ENCODE measurements around the gene NLRC5.
"Not testable (repeated sequence)": the region's sequence is repeated elsewhere in the genome, so short reads cannot be mapped to it uniquely, and the experiment has no call there.

Gene NLRC5

DNA sequence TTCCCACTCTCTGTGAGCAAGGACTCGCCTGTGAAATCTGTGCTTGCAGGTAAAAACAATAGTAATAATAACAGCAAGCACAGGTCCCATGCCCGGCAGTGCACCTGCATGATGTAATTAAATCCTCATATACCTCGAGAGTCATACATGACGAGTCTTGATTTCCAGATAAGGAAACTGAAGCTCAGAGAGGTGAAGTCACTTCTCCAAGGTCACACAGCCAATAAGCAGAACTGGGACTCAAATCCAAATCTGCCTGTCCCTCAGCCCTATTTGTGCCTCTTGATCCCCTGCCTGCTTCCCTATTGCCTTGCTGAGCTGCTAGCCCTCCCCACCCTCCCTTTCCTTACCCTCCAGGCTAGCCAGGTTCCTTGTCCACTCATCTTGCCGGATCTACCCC lies 65.0 kb downstream of the NLRC5 start:
- DNase-seq = no peak

DNA sequence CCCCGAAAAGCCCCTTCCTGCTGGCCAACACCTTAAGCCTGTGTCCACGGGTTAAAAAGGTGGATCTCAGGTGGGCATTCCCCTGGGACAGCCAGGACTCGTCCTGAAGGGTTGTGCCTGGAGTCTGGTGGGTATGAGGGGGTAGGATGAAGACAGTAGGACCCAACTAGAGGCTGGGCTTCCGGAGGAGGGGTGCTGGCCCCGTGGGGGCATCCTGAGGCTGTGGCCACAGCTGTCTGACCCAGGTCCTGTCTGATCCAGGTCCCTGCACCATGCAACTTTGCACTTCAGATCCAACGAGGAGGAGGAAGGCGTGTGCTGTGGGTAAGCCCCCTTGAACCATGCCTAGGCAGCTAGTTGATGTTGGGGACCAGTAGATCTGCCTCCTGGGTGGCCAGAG lies 65.4 kb downstream of the NLRC5 start:
- no peak for DNase-seq

- DNase-seq = no peak
Observed at GRCh38 chr16:57055671-57056070, 66.3 kb downstream of the NLRC5 start.

DNA sequence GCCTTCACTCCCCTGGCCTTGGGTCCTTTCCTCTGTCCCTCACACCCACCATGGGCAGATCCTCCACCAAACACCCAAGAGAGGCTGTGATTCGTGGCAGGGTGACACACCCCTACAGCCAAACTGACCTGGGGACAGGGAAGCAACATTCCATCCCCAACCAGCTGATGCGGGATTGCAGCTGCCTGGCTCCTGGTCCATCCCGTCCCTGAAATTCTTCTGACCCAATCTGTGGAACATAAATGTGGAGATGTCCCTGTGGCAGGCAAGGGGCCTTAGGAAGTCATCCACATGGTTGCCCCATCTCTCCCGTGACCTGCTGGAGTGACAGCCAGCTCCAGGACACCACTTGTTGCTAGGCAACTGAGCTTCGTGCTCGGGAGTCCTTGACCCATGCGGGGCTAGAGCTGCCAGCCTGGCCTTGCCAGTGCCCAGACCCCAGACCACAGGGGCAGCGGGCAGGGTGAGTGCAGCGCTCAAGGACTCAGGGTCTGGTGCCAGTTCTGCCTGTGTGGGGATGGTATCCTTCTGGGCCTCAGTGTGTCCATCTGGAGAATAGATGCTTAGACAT lies 69.0 kb downstream of the NLRC5 start:
- DNase-seq = no peak

GRCh38 chr16:57060323-57061083 lies 71.1 kb downstream of the NLRC5 start:
- no peak for DNase-seq

GRCh38 chr16:57061084-57061905 lies 71.9 kb downstream of the NLRC5 start:
- no peak for DNase-seq

DNA sequence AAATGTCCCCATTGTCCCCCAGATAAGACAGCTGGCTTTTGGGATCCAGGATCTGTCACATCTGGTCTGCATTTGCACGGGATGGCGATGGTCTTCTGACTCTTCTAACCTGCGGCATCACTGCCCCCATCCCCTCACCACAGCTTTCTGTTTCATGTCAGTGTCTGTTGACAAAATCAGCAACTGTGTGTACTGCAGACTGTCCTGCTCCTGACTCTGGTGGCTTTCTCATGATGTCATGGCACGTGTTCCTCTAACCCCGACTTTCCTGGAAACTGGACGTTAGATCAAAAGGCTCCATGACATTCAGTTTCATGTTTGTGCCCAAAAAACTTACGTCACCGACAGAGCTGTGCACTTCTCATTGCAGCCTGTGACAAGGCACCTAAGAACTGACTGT lies 73.0 kb downstream of the NLRC5 start:
- no peak for DNase-seq

- DNase-seq = not testable (repeated sequence)
Observed at GRCh38 chr16:57063189-57063588, 73.8 kb downstream of the NLRC5 start.

GRCh38 chr16:57064995-57065394 lies 75.6 kb downstream of the NLRC5 start:
- no peak for DNase-seq

GRCh38 chr16:57066625-57067024 lies 77.3 kb downstream of the NLRC5 start:
- DNase-seq = no peak

DNA sequence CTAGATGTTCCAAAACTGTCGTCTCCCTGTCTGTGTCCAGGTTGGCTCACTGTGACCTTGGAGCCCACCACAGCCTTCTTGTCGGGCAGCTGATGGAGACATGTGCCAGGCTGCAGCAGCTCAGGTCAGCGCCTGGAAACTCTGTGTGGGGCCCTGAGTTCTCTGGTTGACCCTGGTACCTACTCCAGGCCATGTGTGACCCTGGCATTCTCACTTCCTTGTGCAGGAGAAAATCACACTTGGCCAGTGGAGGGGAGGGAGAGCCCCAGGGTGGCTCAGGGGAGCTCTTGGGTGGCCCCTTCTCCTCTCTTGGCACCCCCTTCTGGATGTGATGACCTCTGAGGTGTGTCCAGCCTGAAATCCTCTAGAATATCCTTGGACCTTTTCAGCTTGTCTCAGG lies 78.0 kb downstream of the NLRC5 start:
- DNase-seq = no peak

- DNase-seq = no peak
Observed at GRCh38 chr16:57069053-57069452, 79.7 kb downstream of the NLRC5 start.

DNA sequence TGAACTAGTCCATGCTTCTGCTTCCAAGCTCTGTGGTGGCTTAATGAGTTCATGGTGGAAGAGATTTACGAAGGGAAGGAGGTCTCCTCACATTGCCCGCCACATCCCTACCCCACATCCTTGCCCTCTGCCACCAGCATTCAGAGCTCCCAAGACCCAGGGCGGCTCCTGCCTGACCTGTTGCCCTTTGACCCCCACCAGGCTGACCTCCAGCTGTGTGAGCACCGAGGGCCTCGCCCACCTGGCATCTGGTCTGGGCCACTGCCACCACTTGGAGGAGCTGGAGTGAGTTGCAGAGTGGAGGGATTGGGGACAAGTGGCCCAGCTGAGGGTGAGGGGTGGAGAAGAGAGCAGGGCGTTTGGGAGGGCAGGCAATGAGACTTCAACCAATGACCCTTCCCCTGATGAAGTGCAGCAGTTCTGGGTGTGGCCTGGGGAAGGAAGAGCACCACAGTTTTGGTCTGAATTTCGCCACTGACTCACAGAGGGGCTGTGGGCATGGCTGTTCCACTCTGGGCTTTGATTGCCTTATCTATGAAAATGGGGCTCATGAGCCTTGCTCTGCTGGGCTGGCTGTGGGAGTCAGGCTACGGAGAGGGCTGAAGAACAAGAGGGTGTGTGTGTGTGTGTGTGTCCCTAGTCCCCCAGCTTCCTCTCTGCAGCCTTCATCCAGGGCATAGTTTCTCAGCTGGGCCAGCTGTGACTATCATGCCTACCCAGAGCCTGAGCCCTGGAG lies 80.4 kb downstream of the NLRC5 start:
- DNase-seq = no peak

DNA sequence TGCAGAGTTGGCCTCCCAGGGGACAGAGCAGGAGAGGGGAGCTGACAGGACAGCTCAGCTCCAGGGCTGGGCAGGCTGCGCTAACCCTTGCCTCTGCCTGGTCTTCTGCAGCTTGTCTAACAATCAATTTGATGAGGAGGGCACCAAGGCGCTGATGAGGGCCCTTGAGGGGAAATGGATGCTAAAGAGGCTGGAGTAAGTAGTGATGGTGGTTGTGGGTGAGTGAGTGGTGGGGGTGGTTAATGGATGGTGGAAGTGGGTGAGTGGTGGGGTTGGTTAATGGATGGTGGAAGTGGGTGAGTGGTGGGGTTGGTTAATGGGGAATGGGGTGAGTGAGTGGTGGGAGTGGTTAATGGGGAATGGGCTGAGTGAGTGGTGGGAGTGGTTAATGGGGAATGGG lies 81.1 kb downstream of the NLRC5 start:
- no peak for DNase-seq

DNA sequence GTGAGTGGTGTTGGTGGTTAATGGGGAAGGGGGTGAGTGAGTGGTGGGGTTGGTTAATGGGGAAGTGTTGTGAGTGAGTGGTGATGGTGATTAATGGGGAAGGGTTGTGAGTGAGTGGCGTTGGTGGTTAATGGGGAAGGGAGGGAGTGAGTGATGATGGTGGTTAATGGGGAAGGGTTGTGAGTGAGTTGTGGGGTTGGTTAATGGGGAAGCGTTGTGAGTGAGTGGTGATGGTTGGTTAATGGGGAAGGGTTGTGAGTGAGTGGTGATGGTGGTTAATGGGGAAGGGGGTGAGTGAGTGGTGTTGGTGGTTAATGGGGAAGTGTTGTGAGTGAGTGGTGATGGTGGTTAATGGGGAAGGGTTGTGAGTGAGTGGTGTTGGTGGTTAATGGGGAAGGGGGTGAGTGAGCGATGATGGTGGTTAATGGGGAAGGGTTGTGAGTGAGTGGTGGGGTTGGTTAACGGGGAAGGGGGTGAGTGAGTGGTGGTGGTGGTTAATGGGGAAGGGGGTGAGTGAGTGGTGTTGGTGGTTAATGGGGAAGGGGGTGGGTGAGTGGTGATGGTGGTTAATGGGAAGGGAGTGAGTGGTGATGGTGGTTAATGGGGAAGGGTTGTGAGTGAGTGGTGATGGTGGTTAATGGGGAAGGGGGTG lies 81.8 kb downstream of the NLRC5 start:
- DNase-seq = not testable (repeated sequence)

DNA sequence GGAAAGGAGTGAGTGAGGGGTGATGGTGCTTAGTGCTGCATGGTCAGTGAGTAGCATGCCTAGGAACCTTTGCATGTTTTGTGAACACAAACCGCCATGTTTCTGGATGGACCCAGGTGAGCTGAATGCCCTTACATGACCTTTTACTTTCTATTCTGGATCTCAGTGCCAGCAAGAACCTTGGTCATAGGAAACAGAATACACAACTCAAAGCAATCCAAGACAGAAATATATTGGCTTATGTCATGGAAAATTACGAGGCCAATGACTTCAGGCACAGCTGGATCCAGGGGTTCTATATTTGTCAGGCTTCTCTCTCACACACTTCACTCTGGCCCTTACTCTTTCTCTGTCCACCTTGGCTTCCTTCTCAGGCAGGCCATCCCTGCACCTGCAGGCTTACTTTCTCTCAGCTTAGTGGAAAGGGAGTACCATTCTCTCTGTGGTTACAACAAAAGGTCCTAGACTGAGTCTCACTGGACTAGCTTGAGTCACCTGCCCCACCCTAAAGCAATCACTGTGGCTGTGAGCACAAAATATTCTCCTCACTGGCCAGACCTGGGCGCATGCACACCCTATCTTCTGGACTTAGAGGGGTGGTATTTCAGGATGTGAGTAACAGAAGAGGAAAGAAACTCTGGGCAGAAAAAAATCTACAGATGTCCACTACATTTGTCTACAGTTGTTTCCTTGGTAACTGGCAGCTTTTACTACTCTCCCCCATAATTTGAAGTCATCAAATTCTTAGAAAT lies 82.7 kb downstream of the NLRC5 start:
- DNase-seq = no peak

GRCh38 chr16:57072616-57073275 lies 83.4 kb downstream of the NLRC5 start:
- no peak for DNase-seq

DNA sequence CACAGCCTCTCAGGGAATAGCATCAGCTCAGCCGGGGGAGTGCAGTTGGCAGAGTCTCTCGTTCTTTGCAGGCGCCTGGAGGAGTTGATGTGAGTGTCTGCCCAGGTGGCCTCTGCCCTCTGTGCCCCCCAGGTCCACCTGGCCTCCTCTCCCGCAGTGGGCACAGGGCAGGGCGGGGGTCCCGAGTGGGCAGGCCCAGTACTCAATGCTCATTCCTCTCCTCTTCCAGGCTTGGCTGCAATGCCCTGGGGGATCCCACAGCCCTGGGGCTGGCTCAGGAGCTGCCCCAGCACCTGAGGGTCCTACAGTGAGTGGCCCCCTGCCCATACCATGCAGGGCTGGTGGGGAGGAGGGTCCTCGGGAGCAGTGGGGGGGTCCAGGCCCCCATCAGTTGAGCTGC lies 88.4 kb downstream of the NLRC5 start:
- DNase-seq = no peak

GRCh38 chr16:57081744-57082143 lies 92.4 kb downstream of the NLRC5 start:
- no peak for DNase-seq

- DNase-seq = no peak
Observed at GRCh38 chr16:57082664-57083063, 93.3 kb downstream of the NLRC5 start.

DNA sequence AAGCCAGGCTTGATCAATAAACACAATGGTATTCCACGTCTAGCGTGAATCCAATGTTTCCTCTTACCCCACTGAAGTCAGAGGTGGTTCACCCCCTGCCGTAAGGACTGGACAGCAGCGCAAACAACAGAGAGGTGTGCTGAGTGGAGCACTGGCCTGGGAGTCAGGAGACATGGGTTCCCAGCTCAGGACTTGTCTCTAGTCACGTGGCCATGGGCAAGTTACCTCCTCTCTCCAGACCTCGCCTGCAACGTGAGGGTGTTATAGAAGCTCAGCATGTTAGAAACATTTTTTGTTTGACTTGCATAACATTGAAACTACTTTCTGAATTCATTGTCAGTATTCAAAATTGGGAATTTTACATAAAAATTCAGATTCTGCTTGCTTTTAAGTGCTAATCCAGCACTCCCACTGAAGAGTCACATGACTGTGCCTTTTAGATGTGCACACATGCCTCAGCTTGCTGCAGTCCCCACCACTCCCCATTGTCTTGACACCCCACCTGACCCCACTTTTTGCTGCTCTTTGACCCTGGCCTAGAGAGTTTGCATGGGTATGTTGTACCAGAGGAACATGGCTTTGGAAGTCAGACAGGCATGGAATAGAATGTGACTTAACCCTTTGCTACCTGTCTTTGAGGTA lies 94.2 kb downstream of the NLRC5 start:
- no peak for DNase-seq

All from activated CD4-positive, alpha-beta T cell treated with anti-CD3 and anti-CD28 coated beads for 4 hours (primary cell).